Liver (tissue), 9 donors: ENCODE measurements around the gene EIF3I. TPM values are rescaled to one million over a fixed set of nuclear protein-coding genes. Genes with fewer than 3 reads are reported as not detected.

Experiments
- DNase-seq: peaks from one replicate; pipeline ENCODE4 v3.0.0-alpha.2; 2017; ENCODE audit warnings: low spot score
- H3K27ac ChIP-seq, 2 donors: one replicate each; pipeline ENCODE4 v1.7.0; 2013; ENCODE audit warnings: inconsistent platforms in 2 of 2, low read length in 2 of 2, control low read depth in 1 of 2, low read depth in 1 of 2, mild to moderate bottlenecking in 1 of 2
- H3K27me3 ChIP-seq, 4 donors: one replicate each; pipeline versions ENCODE4 v1.6.1 to v1.7.0; 2013; ENCODE audit warnings: low read length in 3 of 4, inconsistent platforms in 1 of 4, mild to moderate bottlenecking in 1 of 4, moderate library complexity in 1 of 4; ENCODE audit not compliant: control insufficient read depth in 4 of 4, insufficient read depth in 4 of 4
- H3K36me3 ChIP-seq, 4 donors: one replicate each; pipeline versions ENCODE4 v1.6.1 to v1.7.0; 2013; ENCODE audit warnings: low read length in 3 of 4, mild to moderate bottlenecking in 3 of 4, low read depth in 1 of 4, moderate library complexity in 1 of 4; ENCODE audit not compliant: control insufficient read depth in 4 of 4, insufficient read depth in 3 of 4
- H3K4me1 ChIP-seq, 4 donors: one replicate each; pipeline versions ENCODE4 v1.6.1 to v1.7.0; 2013; ENCODE audit warnings: low read length in 3 of 4, mild to moderate bottlenecking in 3 of 4, moderate library complexity in 1 of 4; ENCODE audit not compliant: control insufficient read depth in 4 of 4, insufficient read depth in 4 of 4
- H3K4me3 ChIP-seq, 3 donors: one replicate each; pipeline versions ENCODE4 v1.6.1 to v1.7.0; 2013; ENCODE audit warnings: low read length in 3 of 3, control low read depth in 1 of 3, low read depth in 1 of 3, mild to moderate bottlenecking in 1 of 3
- H3K9ac ChIP-seq, 2 donors: one replicate each; pipeline ENCODE4 v1.7.0; 2013; ENCODE audit warnings: low read length in 2 of 2, mild to moderate bottlenecking in 2 of 2, moderate library complexity in 2 of 2, control low read depth in 1 of 2, low read depth in 1 of 2
- H3K9me3 ChIP-seq, 4 donors: one replicate each; pipeline versions ENCODE4 v1.6.1 to v1.7.0; 2013; ENCODE audit warnings: low read length in 3 of 4; ENCODE audit not compliant: control insufficient read depth in 4 of 4
- EGR1 ChIP-seq, 2 donors: IDR thresholded peaks; 2 replicates each; pipeline ENCODE4 v1.6.1; 2016 to 2018; ENCODE audit warnings: antibody characterized with exemption in 2 of 2, low read depth in 2 of 2
- GABPA ChIP-seq, 2 donors: IDR thresholded peaks in 1 of 2; conservative IDR thresholded peaks in 1 of 2; 2 replicates each; pipeline ENCODE4 v1.6.1; 2016; ENCODE audit warnings: antibody characterized with exemption in 2 of 2, mild to moderate bottlenecking in 1 of 2, moderate library complexity in 1 of 2
- HNF4A ChIP-seq, 2 donors: conservative IDR thresholded peaks; 2 replicates each; pipeline ENCODE4 v1.6.1; 2016; ENCODE audit warnings: antibody characterized with exemption in 2 of 2, mild to moderate bottlenecking in 2 of 2
- HNF4G ChIP-seq: IDR thresholded peaks from 2 replicates; pipeline ENCODE4 v1.6.1; 2016; ENCODE audit warnings: antibody characterized with exemption
- JUND ChIP-seq, 2 donors: IDR thresholded peaks; 2 replicates each; pipeline ENCODE4 v1.6.1; 2016; ENCODE audit warnings: antibody characterized with exemption in 2 of 2
- NR2F2 ChIP-seq: IDR thresholded peaks from 2 replicates; pipeline ENCODE4 v1.6.1; 2016; ENCODE audit warnings: antibody characterized with exemption
- RAD21 ChIP-seq, 2 donors: IDR thresholded peaks; 2 replicates each; pipeline ENCODE4 v1.6.1; 2016; ENCODE audit warnings: antibody characterized with exemption in 2 of 2, mild to moderate bottlenecking in 2 of 2
- SP1 ChIP-seq: IDR thresholded peaks from 2 replicates; pipeline ENCODE4 v1.6.1; 2018; ENCODE audit warnings: antibody characterized with exemption, mild to moderate bottlenecking
- TAF1 ChIP-seq: conservative IDR thresholded peaks from 2 replicates; pipeline ENCODE4 v1.6.1; 2016; ENCODE audit warnings: antibody characterized with exemption, mild to moderate bottlenecking
- YY1 ChIP-seq: IDR thresholded peaks from 2 replicates; pipeline ENCODE4 v1.6.1; 2016; ENCODE audit warnings: antibody characterized with exemption, mild to moderate bottlenecking
- WGBS: extraction: QIAGEN DNeasy Blood & Tissue Kit; methylation state at CpG from one replicate; pipeline ENCODE4 v1.1.7; 2013; 5-methylcytosine and 5-hydroxymethylcytosine counted together
- polyA plus RNA-seq, 2 donors: library from polyadenylated mRNA; stranded (reverse) in 1 of 2; unstranded in 1 of 2; fragments of 200-250 nt in 1 of 2; fragments of >200 nt in 1 of 2; fragmentation: Nextera tagmentation in 1 of 2; extraction: Ambion mirVana in 1 of 2; gene quantifications; one replicate each; pipeline versions ENCODE4 v1.2.1 to v1.2.3, GENCODE V29; 2013 to 2015
- total RNA-seq, 2 donors: library from RNA; depleted of rRNA; stranded (reverse); fragments of >200 nt; gene quantifications; one replicate each; pipeline ENCODE4 v1.2.3, GENCODE V29; 2014
- TF ChIP-seq, protein P1 (sequence below): IDR thresholded peaks from 2 replicates; pipeline ENCODE4 v1.6.1; 2016; ENCODE audit warnings: antibody characterized with exemption
- TF ChIP-seq, protein P2 (sequence below): fragments of 150-350 bp; IDR thresholded peaks from 2 replicates; pipeline ENCODE4 v1.5.1; 2017; ENCODE audit warnings: improper control_type of control experiment, low read depth, low read length; ENCODE audit not compliant: missing input control
- TF ChIP-seq, protein P3 (sequence below): IDR thresholded peaks from 2 replicates; pipeline ENCODE4 v1.6.1; 2016; ENCODE audit warnings: antibody characterized with exemption
- donor health status: healthy.
- donor health status: healthy.
- donor health status: healthy.
- donor health status: healthy.
- donor health status: healthy.

EIF3I gene
- total and polyA plus RNA-seq, 4 donors = 75.0 to 114 (median 99.7) TPM

DNA sequence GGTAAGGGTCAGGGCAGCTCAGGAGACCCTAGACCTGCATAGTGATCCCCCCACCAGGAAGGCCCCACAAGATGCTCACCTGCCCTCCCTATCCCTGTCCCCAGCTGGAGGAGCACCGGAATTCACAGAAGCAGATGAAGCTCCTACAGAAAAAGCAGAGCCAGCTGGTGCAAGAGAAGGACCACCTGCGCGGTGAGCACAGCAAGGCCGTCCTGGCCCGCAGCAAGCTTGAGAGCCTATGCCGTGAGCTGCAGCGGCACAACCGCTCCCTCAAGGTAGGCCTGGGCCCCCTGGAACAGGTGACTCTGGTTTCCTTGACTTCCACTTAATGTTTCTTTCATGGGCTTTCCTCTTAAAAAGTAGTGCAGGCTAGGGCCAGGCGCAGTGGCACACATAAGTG lies 34.4 kb upstream of the EIF3I start:
- Histone ChIP-seq H3K4me1 (peaks cover 0 to 3% (median 1%) of the 10 kb centered on the region in 4 donors), H3K27me3 (no peaks in the 10 kb centered on the region), H3K27ac (no peak overlapping the region), H3K36me3 (peaks cover 27 to 75% (median 68%) of the 10 kb centered on the region in 4 donors), H3K4me3 (no peak overlapping the region), H3K9ac (no peak overlapping the region), H3K9me3 (no peaks in the 10 kb centered on the region)
- no peak for DNase-seq
- 99% methylated on average over 9 of the region's 9 CpGs for WGBS
- TF ChIP-seq, protein P1, sequence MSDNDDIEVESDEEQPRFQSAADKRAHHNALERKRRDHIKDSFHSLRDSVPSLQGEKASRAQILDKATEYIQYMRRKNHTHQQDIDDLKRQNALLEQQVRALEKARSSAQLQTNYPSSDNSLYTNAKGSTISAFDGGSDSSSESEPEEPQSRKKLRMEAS = no peak
- no peak for TF ChIP-seq YY1
- TF ChIP-seq, protein P2, sequence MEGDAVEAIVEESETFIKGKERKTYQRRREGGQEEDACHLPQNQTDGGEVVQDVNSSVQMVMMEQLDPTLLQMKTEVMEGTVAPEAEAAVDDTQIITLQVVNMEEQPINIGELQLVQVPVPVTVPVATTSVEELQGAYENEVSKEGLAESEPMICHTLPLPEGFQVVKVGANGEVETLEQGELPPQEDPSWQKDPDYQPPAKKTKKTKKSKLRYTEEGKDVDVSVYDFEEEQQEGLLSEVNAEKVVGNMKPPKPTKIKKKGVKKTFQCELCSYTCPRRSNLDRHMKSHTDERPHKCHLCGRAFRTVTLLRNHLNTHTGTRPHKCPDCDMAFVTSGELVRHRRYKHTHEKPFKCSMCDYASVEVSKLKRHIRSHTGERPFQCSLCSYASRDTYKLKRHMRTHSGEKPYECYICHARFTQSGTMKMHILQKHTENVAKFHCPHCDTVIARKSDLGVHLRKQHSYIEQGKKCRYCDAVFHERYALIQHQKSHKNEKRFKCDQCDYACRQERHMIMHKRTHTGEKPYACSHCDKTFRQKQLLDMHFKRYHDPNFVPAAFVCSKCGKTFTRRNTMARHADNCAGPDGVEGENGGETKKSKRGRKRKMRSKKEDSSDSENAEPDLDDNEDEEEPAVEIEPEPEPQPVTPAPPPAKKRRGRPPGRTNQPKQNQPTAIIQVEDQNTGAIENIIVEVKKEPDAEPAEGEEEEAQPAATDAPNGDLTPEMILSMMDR = no peak
- no peak for TF ChIP-seq EGR1 (IDR thresholded peaks at IDR 0.05; ENCODE audit: low read depth in 2 of 2)

DNA sequence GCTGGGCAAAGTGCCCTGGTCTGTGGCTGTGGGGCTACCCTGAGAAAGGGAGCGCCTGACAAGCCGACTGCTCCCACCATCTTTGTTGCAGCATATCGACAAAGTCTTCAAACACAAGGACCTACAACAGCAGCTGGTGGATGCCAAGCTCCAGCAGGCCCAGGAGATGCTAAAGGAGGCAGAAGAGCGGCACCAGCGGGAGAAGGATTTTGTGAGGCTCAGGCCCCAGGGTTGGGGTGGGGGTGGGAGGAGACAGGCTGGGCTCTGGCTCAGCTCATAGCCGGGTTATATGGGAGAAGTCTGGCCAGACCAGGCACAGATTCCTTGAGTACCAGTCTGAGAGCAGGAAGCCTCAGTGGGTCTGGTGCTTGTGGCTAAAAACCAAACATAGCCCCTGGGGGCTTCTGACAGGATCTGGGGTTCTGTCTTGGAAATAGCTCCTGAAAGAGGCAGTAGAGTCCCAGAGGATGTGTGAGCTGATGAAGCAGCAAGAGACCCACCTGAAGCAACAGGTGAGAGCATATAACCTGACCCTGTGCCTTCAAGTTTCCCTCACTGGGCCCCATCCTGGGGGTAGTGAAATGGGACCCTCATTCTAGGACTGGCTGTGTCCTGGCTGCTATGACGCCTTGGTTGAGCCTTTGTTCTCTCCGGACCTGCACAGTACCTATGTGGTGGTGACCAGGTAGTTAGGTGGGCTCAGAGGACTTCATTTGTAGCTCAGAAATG lies 29.8 kb upstream of the EIF3I start:
- DNase-seq = no peak
- Histone ChIP-seq H3K4me1 (peaks cover 0 to 3% (median 0%) of the 10 kb centered on the region in 4 donors), H3K27ac (no peak overlapping the region), H3K9me3 (no peaks in the 10 kb centered on the region), H3K9ac (no peak overlapping the region), H3K36me3 (peaks cover 36 to 95% (median 81%) of the 10 kb centered on the region in 4 donors), H3K27me3 (no peaks in the 10 kb centered on the region), H3K4me3 (no peak overlapping the region)
- TF ChIP-seq HNF4G (no peak), TAF1 (no peak), GABPA (IDR thresholded peaks at IDR 0.05 in 1 of 2, conservative IDR thresholded peaks at IDR 0.05 in 1 of 2) (no peak), RAD21 (IDR thresholded peaks at IDR 0.05) (no peak), HNF4A (conservative IDR thresholded peaks at IDR 0.05) (no peak), YY1 (no peak), SP1 (no peak), JUND (IDR thresholded peaks at IDR 0.05) (no peak), NR2F2 (no peak)
- TF ChIP-seq, protein P2 = no peak
- TF ChIP-seq, protein P3, sequence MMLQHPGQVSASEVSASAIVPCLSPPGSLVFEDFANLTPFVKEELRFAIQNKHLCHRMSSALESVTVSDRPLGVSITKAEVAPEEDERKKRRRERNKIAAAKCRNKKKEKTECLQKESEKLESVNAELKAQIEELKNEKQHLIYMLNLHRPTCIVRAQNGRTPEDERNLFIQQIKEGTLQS = no peak
- TF ChIP-seq, protein P1 = no peak
- WGBS = 96% methylated on average over 8 of the region's 8 CpGs
